MG63 (cell line): ENCODE results near the gene PBXIP1. TPM values are rescaled to one million over a fixed set of nuclear protein-coding genes. Genes with fewer than 3 reads are reported as not detected.
"Not testable (repeated sequence)": the region's sequence is repeated elsewhere in the genome, so short reads cannot be mapped to it uniquely, and the experiment has no call there.

ENCODE experiments used
- DNase-seq: peaks from one replicate; pipeline ENCODE4 v3.0.0-alpha.2; 2020
- H3K27me3 ChIP-seq: fragments of 250-450 bp; sonication (Bioruptor Pico); 2 replicates; pipeline ENCODE4 v1.5.1; 2020; ENCODE audit warnings: mild to moderate bottlenecking, moderate library complexity
- H3K36me3 ChIP-seq: fragments of 250-450 bp; sonication (Bioruptor Pico); 2 replicates; pipeline ENCODE4 v1.5.1; 2020; ENCODE audit warnings: mild to moderate bottlenecking, moderate library complexity
- H3K4me3 ChIP-seq: fragments of 250-450 bp; sonication (Bioruptor Pico); 2 replicates; pipeline ENCODE4 v1.5.1; 2020; ENCODE audit warnings: mild to moderate bottlenecking, moderate library complexity
- H3K9me3 ChIP-seq: fragments of 250-450 bp; sonication (Bioruptor Pico); 2 replicates; pipeline ENCODE4 v1.5.1; 2020; ENCODE audit warnings: mild to moderate bottlenecking, moderate library complexity
- total RNA-seq: library from RNA; depleted of rRNA; stranded (reverse); fragments of >200 nt; shearing (Covaris generic); gene quantifications from 2 replicates; pipeline ENCODE4 v1.2.3, GENCODE V29; 2014; ENCODE audit warnings: low replicate concordance

The PBXIP1 gene
- total RNA-seq, 1 experiment from 2014 or later: 16.0 TPM

DNA sequence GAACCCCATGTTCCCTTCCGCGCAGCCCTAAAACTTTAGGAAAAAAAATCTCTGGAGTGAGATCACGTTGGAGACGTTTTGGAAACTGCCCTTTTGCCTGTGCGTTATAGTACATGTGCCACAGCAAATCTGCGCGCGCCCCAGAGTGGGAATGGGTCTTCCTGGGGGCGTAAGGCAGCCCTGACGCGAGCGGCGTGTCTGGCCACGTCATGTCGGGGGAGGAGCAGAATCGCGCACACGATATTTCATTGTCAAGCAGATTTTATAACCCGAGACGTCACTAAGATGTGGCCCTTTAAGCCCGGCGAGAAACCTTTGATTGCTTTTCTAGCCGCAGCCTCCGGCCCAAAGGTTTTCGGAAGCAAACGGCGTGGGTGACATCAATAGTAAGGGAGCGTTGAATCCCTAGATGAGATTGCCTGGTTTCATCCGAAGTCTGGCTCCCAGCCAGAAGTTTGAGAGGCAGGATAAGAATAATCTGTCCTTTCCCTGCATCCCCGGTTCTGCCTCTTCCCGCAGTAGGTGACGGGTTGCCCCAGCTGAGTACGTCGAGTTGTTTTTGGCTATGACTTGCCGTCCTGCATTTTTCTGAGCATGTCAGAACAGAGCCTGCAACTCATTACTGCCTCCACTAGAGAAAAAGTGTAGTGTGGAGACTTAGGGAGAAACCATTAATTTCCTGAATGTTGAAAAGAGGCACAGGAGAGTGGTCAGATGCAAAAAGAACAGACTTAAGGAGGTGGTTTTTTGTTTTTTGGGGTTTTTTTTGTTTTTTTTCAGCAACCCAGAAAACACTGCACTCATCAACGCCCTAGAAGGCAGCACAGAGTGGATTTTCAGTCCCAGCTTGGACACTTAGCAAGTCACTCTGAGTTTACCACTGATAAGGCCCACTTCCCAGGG, 18.6 kb downstream of the PBXIP1 start:
- Histone ChIP-seq H3K36me3 (no peaks in the 10 kb centered on the region; the same call in 1 of the 2 replicates), H3K4me3 (peak overlapping the region; percentile 71), H3K27me3 (no peaks in the 10 kb centered on the region), H3K9me3 (no peaks in the 10 kb centered on the region)
- peak; percentile 92 for DNase-seq

- Histone ChIP-seq H3K9me3 (no peaks in the 10 kb centered on the region), H3K27me3 (no peaks in the 10 kb centered on the region), H3K4me3 (peak within 1 kb of the TSS; percentile 71), H3K36me3 (peaks cover 4% of the 10 kb centered on the region)
- peak; percentile 96 for DNase-seq
Measured at GRCh38 chr1:154936555-154937084, 19.3 kb downstream of the PBXIP1 start, which contains the start of gene PMVK. TSS of gene PMVK (minus strand) at chr1:154936719. CDS start at chr1:154936685, 34 bp downstream.

DNA sequence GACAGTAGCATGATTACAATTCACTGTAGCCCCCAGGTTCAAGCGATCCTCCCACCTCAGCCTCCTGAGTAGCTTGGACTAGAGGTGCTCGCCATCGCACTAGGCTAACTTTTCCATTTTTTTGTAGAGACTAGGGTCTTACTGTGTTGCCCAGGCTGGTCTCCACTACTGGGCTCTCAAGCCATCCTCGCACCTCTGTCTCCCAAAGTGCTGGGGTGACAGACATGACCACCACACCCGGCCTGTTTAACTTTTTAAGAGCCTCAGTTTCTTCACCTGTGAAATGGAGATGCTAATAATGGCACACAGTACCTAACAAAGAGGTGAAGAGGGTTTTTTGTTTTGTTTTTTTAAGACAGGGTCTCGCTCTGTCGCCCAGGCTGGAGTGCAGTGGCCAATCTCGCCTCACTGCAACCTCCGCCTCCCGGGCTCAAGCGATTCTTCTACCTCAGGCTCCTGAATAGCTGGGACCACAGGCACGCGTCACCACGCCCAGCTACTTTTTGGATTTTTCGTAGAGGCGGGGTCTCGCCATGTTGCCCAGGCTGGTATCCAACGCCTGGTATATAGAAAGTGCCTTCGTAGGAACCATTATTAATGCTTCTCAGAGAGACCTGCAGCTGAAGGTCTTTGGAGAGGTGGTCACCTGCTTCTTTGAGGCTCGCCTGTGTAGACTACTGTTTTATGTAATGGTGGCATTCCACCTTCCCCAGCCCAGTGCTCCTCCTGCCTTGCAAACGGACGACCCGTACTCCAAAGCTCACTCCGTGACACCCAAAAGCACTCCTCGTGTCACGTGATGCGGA, 19.9 kb downstream of the PBXIP1 start:
- DNase-seq: no peak
- Histone ChIP-seq H3K27me3 (no peaks in the 10 kb centered on the region), H3K4me3 (peak overlapping the region; percentile 71), H3K36me3 (peaks cover 4% of the 10 kb centered on the region), H3K9me3 (no peaks in the 10 kb centered on the region)

DNA sequence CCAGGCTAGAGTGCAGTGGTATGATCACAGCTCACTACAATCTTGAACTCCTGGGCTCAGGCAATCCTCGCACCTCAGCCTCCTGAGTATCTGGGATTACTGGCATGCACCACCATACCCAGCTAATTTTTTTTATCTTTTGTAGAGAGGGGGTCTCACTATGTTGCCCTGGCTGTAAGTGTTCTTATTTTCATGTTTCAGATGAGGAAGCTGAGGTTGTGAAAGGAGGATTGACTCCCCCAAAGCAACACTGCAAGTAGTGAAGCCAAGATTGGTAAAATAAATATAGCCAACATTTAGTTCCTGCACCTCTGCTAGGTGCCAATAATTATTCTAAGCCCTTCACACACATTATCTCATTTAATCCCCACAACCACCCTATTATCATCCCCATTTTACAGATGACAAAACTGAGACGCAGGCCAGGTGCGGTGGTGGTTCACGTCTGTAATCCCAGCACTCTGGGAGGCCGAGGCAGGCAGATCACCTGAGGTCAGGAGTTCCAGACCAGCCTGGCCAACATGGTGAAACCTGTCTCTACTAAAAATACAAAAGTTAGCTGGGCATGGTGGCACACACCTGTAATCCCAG, 21.4 kb downstream of the PBXIP1 start:
- Histone ChIP-seq H3K27me3 (no peaks in the 10 kb centered on the region), H3K4me3 (no peak overlapping the region), H3K36me3 (peaks cover 16% of the 10 kb centered on the region), H3K9me3 (no peaks in the 10 kb centered on the region)
- no peak for DNase-seq

DNA sequence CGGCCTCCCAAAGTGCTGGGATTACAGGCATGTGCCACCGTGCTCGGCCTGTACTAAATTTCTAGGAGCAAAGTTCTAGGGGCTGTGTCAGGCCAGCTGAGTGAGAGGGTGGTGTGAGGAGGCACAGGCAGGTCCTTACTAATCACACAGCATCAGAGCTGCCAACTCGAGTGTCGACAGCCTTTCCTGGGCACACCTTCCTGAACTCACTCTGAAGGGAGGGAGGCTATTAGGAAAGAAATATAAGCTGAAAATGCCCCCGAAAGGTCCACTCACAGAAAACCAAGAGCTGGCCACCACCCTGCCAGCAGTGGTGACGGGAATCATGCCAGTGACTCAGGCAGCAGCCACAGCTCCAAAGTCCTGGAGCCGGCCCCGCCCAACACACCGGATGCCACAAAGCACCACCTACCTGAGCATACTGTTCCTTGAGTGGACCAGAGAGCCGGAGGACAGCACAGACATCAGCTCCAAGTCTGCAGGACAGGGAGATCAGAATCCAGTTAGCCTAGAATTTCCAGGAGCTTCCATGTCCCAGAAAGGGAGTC, 23.9 kb downstream of the PBXIP1 start:
- Histone ChIP-seq H3K27me3 (no peaks in the 10 kb centered on the region), H3K36me3 (peaks cover 18% of the 10 kb centered on the region), H3K4me3 (no peak overlapping the region), H3K9me3 (no peaks in the 10 kb centered on the region)
- no peak for DNase-seq

- no peaks in the 10 kb centered on the region for H3K27me3 ChIP-seq
- H3K9me3 ChIP-seq: no peaks in the 10 kb centered on the region
- H3K4me3 ChIP-seq: no peak overlapping the region
- DNase-seq: no peak
- peaks cover 28% of the 10 kb centered on the region for H3K36me3 ChIP-seq
Measured at GRCh38 chr1:154926201-154926600, 29.7 kb downstream of the PBXIP1 start.

DNA sequence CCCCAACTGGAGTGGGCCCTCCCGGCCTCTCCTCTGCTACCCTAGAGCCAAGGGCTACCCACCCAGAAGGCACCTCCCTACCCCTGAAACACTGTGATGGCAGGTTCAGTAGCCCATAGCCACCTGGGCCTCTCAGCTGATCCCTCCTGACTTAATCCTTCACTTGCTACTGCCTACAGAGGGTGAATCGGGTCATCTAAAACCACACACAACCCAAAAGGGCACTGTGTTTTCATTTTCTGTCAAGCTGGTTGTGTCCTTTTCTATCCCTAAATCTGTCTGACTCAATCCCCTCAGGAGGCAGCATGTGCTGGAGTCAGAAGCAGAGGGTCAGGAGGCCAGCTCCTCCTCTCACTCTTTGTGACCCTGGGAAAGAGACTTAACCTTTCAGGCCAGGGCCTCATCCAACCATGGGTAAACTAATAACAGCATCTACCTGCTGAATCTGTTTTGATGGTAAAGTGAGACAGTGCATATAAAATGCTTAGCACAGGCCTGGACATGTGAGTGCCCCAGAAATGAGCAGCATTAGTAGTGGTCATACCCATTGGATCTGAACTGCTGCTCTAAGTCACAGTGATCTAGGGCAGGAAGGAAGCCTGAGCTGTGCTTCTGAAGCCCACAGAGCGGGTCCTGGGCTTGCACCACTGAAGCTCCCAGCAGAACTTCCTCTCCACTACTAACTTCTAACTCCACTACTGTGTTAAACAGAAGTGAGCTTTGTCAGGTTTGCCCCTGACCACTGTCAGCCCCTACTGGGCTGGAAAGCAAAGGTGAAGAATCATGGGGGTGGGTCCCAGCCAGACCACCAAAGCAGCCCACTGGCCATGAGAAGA, 30.3 kb downstream of the PBXIP1 start:
- no peaks in the 10 kb centered on the region for H3K9me3 ChIP-seq
- DNase-seq: no peak
- H3K4me3 ChIP-seq: no peak overlapping the region

DNA sequence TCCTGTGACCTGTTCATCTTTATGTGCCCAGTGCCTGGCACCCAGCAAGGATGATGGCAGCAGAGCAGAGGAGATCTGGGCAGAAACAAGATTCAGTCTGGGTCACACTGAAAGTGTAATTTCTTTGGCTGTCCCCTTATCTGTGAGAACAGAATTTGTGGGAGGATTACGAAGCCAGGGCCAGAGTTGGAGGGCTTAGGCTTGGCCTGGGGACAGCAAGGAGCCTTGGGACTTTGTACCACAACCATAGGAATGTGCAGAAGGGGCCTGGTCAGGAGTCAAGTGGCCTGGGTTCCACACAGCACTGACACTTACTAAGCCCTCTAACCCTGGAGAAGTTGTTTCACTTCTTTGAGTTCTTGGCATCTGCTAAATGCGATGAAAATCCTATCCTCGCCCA, 32.2 kb downstream of the PBXIP1 start:
- no peak for DNase-seq
- Histone ChIP-seq H3K27me3 (no peaks in the 10 kb centered on the region), H3K4me3 (no peak overlapping the region), H3K9me3 (no peaks in the 10 kb centered on the region), H3K36me3 (peaks cover 14% of the 10 kb centered on the region)

More for the DNA sequence above, 30.3 kb downstream of the PBXIP1 start:
- H3K27me3 ChIP-seq: no peaks in the 10 kb centered on the region
- peaks cover 25% of the 10 kb centered on the region for H3K36me3 ChIP-seq

DNA sequence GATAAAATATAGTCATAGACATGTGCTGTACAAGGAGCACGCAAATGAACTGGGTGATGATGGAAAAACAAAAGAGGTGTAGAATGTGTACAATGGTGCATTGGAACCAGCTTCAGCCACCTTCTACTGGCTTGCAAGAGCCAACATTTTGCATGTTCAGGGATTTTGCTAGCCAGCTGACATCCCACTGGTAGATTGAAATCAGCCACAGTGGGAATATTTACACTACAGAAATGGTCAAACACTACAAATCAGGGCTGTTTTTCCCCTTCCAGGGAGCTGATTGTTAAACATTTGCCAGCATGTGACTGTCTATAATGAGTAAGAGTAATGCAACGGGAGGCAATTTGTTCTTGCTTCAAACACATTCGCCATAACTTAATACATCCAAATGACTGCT, 42.6 kb downstream of the PBXIP1 start:
- Histone ChIP-seq H3K4me3 (no peak overlapping the region), H3K9me3 (peaks cover 2% of the 10 kb centered on the region; the same call in 1 of the 2 replicates), H3K36me3 (peaks cover 2% of the 10 kb centered on the region; the same call in 1 of the 2 replicates), H3K27me3 (no peaks in the 10 kb centered on the region)
- no peak for DNase-seq

- Histone ChIP-seq H3K4me3 (no peak overlapping the region), H3K36me3 (peaks cover 2% of the 10 kb centered on the region; the same call in 1 of the 2 replicates), H3K27me3 (no peaks in the 10 kb centered on the region), H3K9me3 (peaks cover 2% of the 10 kb centered on the region; the same call in 1 of the 2 replicates)
- DNase-seq: no peak
Measured at GRCh38 chr1:154912755-154913154, 43.1 kb downstream of the PBXIP1 start.

- Histone ChIP-seq H3K4me3 (no peak overlapping the region), H3K36me3 (peaks cover 1% of the 10 kb centered on the region; the same call in 1 of the 2 replicates), H3K9me3 (peaks cover 2% of the 10 kb centered on the region; the same call in 1 of the 2 replicates), H3K27me3 (no peaks in the 10 kb centered on the region)
- DNase-seq: peak; percentile 8
Measured at GRCh38 chr1:154911691-154912550, 44.0 kb downstream of the PBXIP1 start.

DNA sequence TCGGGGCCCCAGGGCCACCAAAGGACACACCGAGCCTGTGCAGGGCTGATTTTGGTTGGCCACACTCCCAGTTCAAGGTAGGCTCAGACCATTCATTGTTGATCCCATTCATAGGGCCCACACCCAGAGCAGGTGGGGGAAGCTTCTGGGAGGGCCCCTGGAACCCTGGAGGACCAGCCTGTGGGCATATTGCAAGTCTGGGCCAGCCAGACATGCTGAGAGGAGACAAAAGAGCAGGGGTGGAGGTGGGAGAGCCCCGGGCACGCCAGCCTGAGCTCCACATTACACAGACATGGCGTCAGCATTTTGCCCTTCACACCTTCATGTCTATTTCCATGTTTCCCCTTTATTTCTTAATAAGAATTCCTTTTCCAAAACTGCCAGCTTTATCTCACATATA, 45.0 kb downstream of the PBXIP1 start:
- Histone ChIP-seq H3K9me3 (peaks cover 2% of the 10 kb centered on the region; the same call in 1 of the 2 replicates), H3K4me3 (no peak overlapping the region), H3K36me3 (no peaks in the 10 kb centered on the region), H3K27me3 (no peaks in the 10 kb centered on the region)
- DNase-seq: no peak

DNA sequence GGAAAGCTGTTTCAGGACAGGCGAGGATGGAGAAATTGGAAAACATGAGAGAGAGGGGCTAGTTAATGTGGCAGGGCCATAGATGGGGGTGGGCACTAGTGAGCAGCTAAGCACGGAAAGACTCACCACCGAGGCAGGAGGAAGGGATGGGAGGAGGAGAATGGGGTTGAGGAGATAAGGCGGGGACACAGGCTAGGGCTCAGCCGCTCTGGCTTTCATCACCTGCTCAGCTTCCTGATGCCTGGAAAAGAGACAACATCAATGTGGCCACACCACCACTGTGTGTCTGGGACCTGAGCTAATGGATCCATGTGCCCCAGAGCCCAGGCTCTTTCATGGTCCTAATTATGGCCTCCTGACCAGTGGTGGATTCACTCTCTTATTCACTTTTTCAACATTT, 47.0 kb downstream of the PBXIP1 start:
- Histone ChIP-seq H3K27me3 (no peaks in the 10 kb centered on the region), H3K36me3 (no peaks in the 10 kb centered on the region), H3K4me3 (no peak overlapping the region), H3K9me3 (peaks cover 2% of the 10 kb centered on the region; the same call in 1 of the 2 replicates)
- DNase-seq: no peak

- H3K27me3 ChIP-seq, H3K36me3 ChIP-seq, H3K4me3 ChIP-seq, DNase-seq, H3K9me3 ChIP-seq: not testable (repeated sequence)
Measured at GRCh38 chr1:154908129-154908528, 47.8 kb downstream of the PBXIP1 start.

- Histone ChIP-seq H3K27me3 (no peaks in the 10 kb centered on the region), H3K4me3 (no peak overlapping the region), H3K36me3 (no peaks in the 10 kb centered on the region), H3K9me3 (peaks cover 2% of the 10 kb centered on the region; the same call in 1 of the 2 replicates)
- DNase-seq: no peak
Measured at GRCh38 chr1:154906621-154907081, 49.2 kb downstream of the PBXIP1 start.
